HCT116 (cell line): ENCODE measurements around the gene SPTLC3. TPM values are rescaled to one million over a fixed set of nuclear protein-coding genes. Genes with fewer than 3 reads are reported as not detected.

Experiments used
- ATAC-seq: fragments of 200-7000 bp; cut with Tn5 transposase; 2 replicates; pipeline ENCODE4 v1.9.1; 2020; ENCODE audit warnings: mild to moderate bottlenecking, moderate library complexity
- BruUV-seq: library from RNA; stranded (reverse); fragments of 400-500 nt; replicated peaks from 2 replicates; lab custom pipeline; 2021; lab: Mats Ljungman, UMichigan
- CTCF ChIA-PET: fragments of 300-600 bp; sonication (Branson Sonifier 250); formaldehyde crosslinking; loops from one replicate; lab custom pipeline; 2021; ENCODE audit warnings: antibody characterized with exemption; lab: Charles Lee
- POLR2A ChIA-PET: fragments of 300-600, 350-600 bp; sonication (Branson Sonifier 250); formaldehyde crosslinking; loops from one replicate; lab custom pipeline; 2021; ENCODE audit warnings: antibody characterized with exemption; lab: Charles Lee
- RAD21 ChIA-PET, 2 experiments: fragments of 300-600 bp; sonication (Branson Sonifier 250); formaldehyde crosslinking; loops; one replicate each; lab custom pipeline; 2023; ENCODE audit warnings: low total read pairs in 2 of 2; ENCODE audit not compliant: uncharacterized antibody in 2 of 2, unreplicated experiment in 2 of 2, low non-redundant PET in 1 of 2; lab: Charles Lee
- DNase-seq: peaks from one replicate; pipeline ENCODE4 v3.0.0-alpha.2; 2010; ENCODE audit warnings: low read depth, low spot score
- H2AFZ ChIP-seq: fragments of 200-600 bp; shearing (Covaris generic), sonication (generic); 2 replicates; pipeline ENCODE4 v1.6.1; 2017; ENCODE audit warnings: low read depth, mixed run types, mixed read lengths, antibody characterized with exemption, low read length; ENCODE audit not compliant: poor library complexity, severe bottlenecking
- H3K27ac ChIP-seq: 2 replicates; pipeline ENCODE4 v1.5.1; 2012; ENCODE audit warnings: low read depth, low read length
- H3K27me3 ChIP-seq: fragments of 200-600 bp; sonication (generic); 2 replicates; pipeline ENCODE4 v1.6.1; 2016; ENCODE audit warnings: mixed run types, low read length, mixed read lengths; ENCODE audit not compliant: insufficient read depth
- H3K36me3 ChIP-seq, 2 experiments: fragments of 200-500 bp in 1 of 2; fragments of 200-600 bp in 1 of 2; sonication (Bioruptor generic) in 1 of 2; sonication (generic) in 1 of 2; 2 replicates each; pipeline versions ENCODE4 v1.5.1 to v1.6.1; 2014 to 2016; ENCODE audit warnings: low read length in 2 of 2, inconsistent platforms in 1 of 2, mixed read lengths in 1 of 2, mixed run types in 1 of 2; ENCODE audit not compliant: insufficient read depth in 2 of 2, control insufficient read depth in 1 of 2
- H3K4me1 ChIP-seq, 2 experiments: fragments of 200-600 bp in 1 of 2; sonication (generic) in 1 of 2; 2 replicates each; pipeline versions ENCODE4 v1.5.1 to v1.6.1; 2012 to 2017; ENCODE audit warnings: low read length in 2 of 2, inconsistent platforms in 1 of 2, mild to moderate bottlenecking in 1 of 2, mixed read lengths in 1 of 2, mixed run types in 1 of 2, moderate library complexity in 1 of 2; ENCODE audit not compliant: insufficient read depth in 2 of 2, control insufficient read depth in 1 of 2
- H3K4me2 ChIP-seq: fragments of 200-600 bp; sonication (generic); 2 replicates; pipeline ENCODE4 v1.6.1; 2017; ENCODE audit warnings: mixed run types, low read length, mixed read lengths
- H3K4me3 ChIP-seq, 2 experiments: fragments of 200-600 bp in 1 of 2; sonication (generic) in 1 of 2; replicated peaks in 1 of 2; 2 replicates each; pipeline ENCODE4 v1.5.1; 2011 to 2016; ENCODE audit warnings: low read length in 2 of 2, control low read depth in 1 of 2, low read depth in 1 of 2, mild to moderate bottlenecking in 1 of 2, mixed read lengths in 1 of 2, mixed run types in 1 of 2
- H3K79me2 ChIP-seq: fragments of 200-600 bp; sonication (generic); 2 replicates; pipeline ENCODE4 v1.6.1; 2017; ENCODE audit warnings: mild to moderate bottlenecking, mixed run types, low read length, moderate library complexity, mixed read lengths; ENCODE audit not compliant: insufficient read depth
- H3K9ac ChIP-seq: fragments of 200-600 bp; sonication (generic); 2 replicates; pipeline ENCODE4 v1.6.1; 2016; ENCODE audit warnings: low read length, mixed read lengths
- H3K9me2 ChIP-seq: fragments of 200-600 bp; sonication (generic), shearing (Covaris generic); 2 replicates; pipeline ENCODE4 v1.6.1; 2017; ENCODE audit warnings: mixed run types, mild to moderate bottlenecking, moderate library complexity; ENCODE audit not compliant: insufficient read depth
- H3K9me3 ChIP-seq, 2 experiments: fragments of 200-500 bp in 1 of 2; fragments of 200-600 bp in 1 of 2; sonication (Bioruptor generic) in 1 of 2; sonication (generic) in 1 of 2; 2 replicates each; pipeline ENCODE4 v1.6.1; 2014 to 2017; ENCODE audit warnings: low read length in 2 of 2, mixed read lengths in 2 of 2, inconsistent platforms in 1 of 2, low read depth in 1 of 2, mild to moderate bottlenecking in 1 of 2, mixed run types in 1 of 2, moderate library complexity in 1 of 2; ENCODE audit not compliant: control insufficient read depth in 1 of 2, insufficient read depth in 1 of 2
- H4K20me1 ChIP-seq: fragments of 200-600 bp; sonication (generic), shearing (Covaris generic); 2 replicates; pipeline ENCODE4 v1.6.1; 2017; ENCODE audit warnings: mixed run types, mild to moderate bottlenecking, moderate library complexity; ENCODE audit not compliant: insufficient read depth
- ATF3 ChIP-seq: IDR thresholded peaks from 2 replicates; pipeline ENCODE4 v1.6.1; 2012
- EGR1 ChIP-seq: IDR thresholded peaks from 2 replicates; pipeline ENCODE4 v1.6.1; 2012; ENCODE audit warnings: low read depth
- EZH2phosphoT487 ChIP-seq: fragments of 200-600 bp; IDR thresholded peaks from 2 replicates; pipeline ENCODE4 v1.6.1; 2018; ENCODE audit warnings: antibody characterized with exemption, borderline replicate concordance
- FOSL1 ChIP-seq: IDR thresholded peaks from 2 replicates; pipeline ENCODE4 v1.6.1; 2012; ENCODE audit warnings: low read depth
- JUND ChIP-seq: IDR thresholded peaks from 2 replicates; pipeline ENCODE4 v1.6.1; 2012
- POLR2AphosphoS5 ChIP-seq: IDR thresholded peaks from 2 replicates; pipeline ENCODE4 v1.6.1; 2011; ENCODE audit warnings: mild to moderate bottlenecking, low read depth, low read length, moderate library complexity
- SIN3A ChIP-seq: IDR thresholded peaks from 2 replicates; pipeline ENCODE4 v1.6.1; 2012; ENCODE audit warnings: low read depth
- ZFX ChIP-seq: fragments of 450-650 bp; IDR thresholded peaks from 2 replicates; pipeline ENCODE4 v1.6.1; 2017
- ZNF274 ChIP-seq: fragments of 200-500 bp; sonication (Bioruptor generic); IDR thresholded peaks from 2 replicates; pipeline ENCODE4 v1.6.1; 2014; ENCODE audit warnings: mild to moderate bottlenecking, low read depth, low read length, inconsistent platforms
- intact Hi-C: fragments of 100-400 bp; cut with micrococcal nuclease; formaldehyde crosslinking; loops from 2 replicates; pipeline ENCODE4 v1.10.0; 2022
- total RNA-seq: library from RNA; stranded (reverse); gene quantifications from one replicate; pipeline ENCODE4 v1.2.1, GENCODE V29; 2021; ENCODE audit not compliant: unreplicated experiment

Gene SPTLC3
- total RNA-seq, 1 experiment from 2014 or later: not detected

- RAD21 ChIA-PET: no interaction called here
- no peak overlapping the region for H3K27ac ChIP-seq
- CTCF ChIA-PET: no interaction called here
- no peak for TF ChIP-seq EZH2phosphoT487
- TF ChIP-seq, all 23 proteins: peak for 0
- Histone ChIP-seq H3K4me1 (no peaks in the 10 kb centered on the region), H3K4me3 (no peak overlapping the region), H4K20me1 (no peaks in the 10 kb centered on the region), H3K36me3 (no peaks in the 10 kb centered on the region), H3K9me2 (no peaks in the 10 kb centered on the region), H3K9me3 (no peaks in the 10 kb centered on the region), H3K79me2 (no peaks in the 10 kb centered on the region), H3K27me3 (no peaks in the 10 kb centered on the region), H3K9ac (no peak overlapping the region), H3K4me2 (no peak overlapping the region), H2AFZ (no peak overlapping the region)
- ATAC-seq (no peak), DNase-seq (no peak)
- intact Hi-C loops: no loop called here
- no TSS peak for BruUV-seq
- POLR2A ChIA-PET: no interaction called here
Observed at GRCh38 chr20:13002251-13002650, 6.5 kb upstream of the SPTLC3 start.

- CTCF ChIA-PET: no interaction called here
- TF ChIP-seq FOSL1 (no peak), JUND (no peak), EGR1 (no peak), ATF3 (no peak), ZFX (no peak), ZNF274 (no peak), SIN3A (no peak), POLR2AphosphoS5 (no peak), EZH2phosphoT487 (no peak)
- no peak overlapping the region for H3K4me3 ChIP-seq
- no peak overlapping the region for H3K4me2 ChIP-seq
- RAD21 ChIA-PET: no interaction called here
- POLR2A ChIA-PET: no interaction called here
- no peak overlapping the region for H2AFZ ChIP-seq
- H3K36me3 ChIP-seq: no peaks in the 10 kb centered on the region
- H4K20me1 ChIP-seq: no peaks in the 10 kb centered on the region
- no TSS peak for BruUV-seq
- no peak overlapping the region for H3K27ac ChIP-seq
- H3K9me2 ChIP-seq: no peaks in the 10 kb centered on the region
- H3K9me3 ChIP-seq: no peaks in the 10 kb centered on the region
- no peaks in the 10 kb centered on the region for H3K79me2 ChIP-seq
- H3K27me3 ChIP-seq: peaks cover 7% of the 10 kb centered on the region; the same call in 1 of the 2 replicates
- intact Hi-C loops: no loop called here
- ATAC-seq: no peak
- no peak overlapping the region for H3K9ac ChIP-seq
- DNase-seq: no peak
- no peaks in the 10 kb centered on the region for H3K4me1 ChIP-seq
Observed at GRCh38 chr20:13006825-13007224, 1.9 kb upstream of the SPTLC3 start.
